ENCODE measurements around the gene CD9.
A peak's percentile ranks its signal among the peaks of the same experiment; 100 is the strongest.
"Not testable (repeated sequence)": the region's sequence is repeated elsewhere in the genome, so short reads cannot be mapped to it uniquely, and the experiment has no call there.

Gene CD9

GRCh38 chr12:6209428-6209827 is 9.2 kb downstream of the CD9 start:
- not testable (repeated sequence) for H3K4me1 Mint-ChIP-seq (ENCODE audit: low read depth in 2 of 2); H3K4me3 Mint-ChIP-seq; ATAC-seq (replicated peaks); DNase-seq; H3K27ac Mint-ChIP-seq; H3K36me3 Mint-ChIP-seq (ENCODE audit: insufficient read depth); H3K9me3 Mint-ChIP-seq
- H3K27me3 Mint-ChIP-seq: peaks cover 5 to 70% of the 10 kb centered on the region in 2 donors

- Mint-ChIP-seq H3K4me1 (ENCODE audit: low read depth in 2 of 2) (no peaks in the 10 kb centered on the region), H3K36me3 (ENCODE audit: insufficient read depth) (peaks cover 5% of the 10 kb centered on the region), H3K27me3 (peaks cover 5 to 72% of the 10 kb centered on the region in 2 donors), H3K27ac (no peak overlapping the region), H3K9me3 (no peaks in the 10 kb centered on the region), H3K4me3 (no peak overlapping the region)
- DNase-seq (no peak), ATAC-seq (replicated peaks) (no peak)
Observed at GRCh38 chr12:6211421-6211869, 11.2 kb downstream of the CD9 start.

DNA sequence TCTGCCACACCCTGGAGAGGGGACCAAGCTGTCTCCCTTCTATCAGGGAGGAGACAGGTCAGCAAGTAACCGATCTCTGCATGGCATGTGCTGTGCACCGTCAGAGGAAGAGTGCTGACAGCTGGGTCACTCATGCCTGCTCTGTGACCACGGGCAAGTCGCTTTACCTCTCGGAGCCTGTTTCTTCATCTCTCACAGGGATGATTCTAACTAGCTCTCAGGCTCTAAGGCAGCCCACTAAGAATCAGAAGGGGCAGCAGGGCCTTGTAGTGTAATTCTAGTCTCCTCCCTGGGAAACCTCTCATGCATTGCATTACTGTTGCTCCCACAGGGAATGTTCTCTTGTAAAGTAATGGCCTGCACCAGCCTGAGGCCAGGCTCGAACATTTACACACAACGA is 11.9 kb downstream of the CD9 start:
- H3K27ac Mint-ChIP-seq: no peak overlapping the region
- no peak for ATAC-seq (replicated peaks)
- peaks cover 5% of the 10 kb centered on the region for H3K36me3 Mint-ChIP-seq (ENCODE audit: insufficient read depth)
- peaks cover 5 to 67% of the 10 kb centered on the region in 2 donors for H3K27me3 Mint-ChIP-seq
- no peaks in the 10 kb centered on the region for H3K9me3 Mint-ChIP-seq
- no peak for DNase-seq
- no peaks in the 10 kb centered on the region for H3K4me1 Mint-ChIP-seq (ENCODE audit: low read depth in 2 of 2)
- no peak overlapping the region for H3K4me3 Mint-ChIP-seq

- H3K4me3 Mint-ChIP-seq: no peak overlapping the region
- peaks cover 5% of the 10 kb centered on the region for H3K36me3 Mint-ChIP-seq (ENCODE audit: insufficient read depth)
- H3K9me3 Mint-ChIP-seq: no peaks in the 10 kb centered on the region
- peaks cover 5 to 75% of the 10 kb centered on the region in 2 donors for H3K27me3 Mint-ChIP-seq
- no peak for ATAC-seq (replicated peaks)
- no peak overlapping the region for H3K27ac Mint-ChIP-seq
- no peaks in the 10 kb centered on the region for H3K4me1 Mint-ChIP-seq (ENCODE audit: low read depth in 2 of 2)
- no peak for DNase-seq
Observed at GRCh38 chr12:6213969-6214368, 13.8 kb downstream of the CD9 start.

GRCh38 chr12:6214633-6215032 is 14.4 kb downstream of the CD9 start:
- Mint-ChIP-seq H3K27ac (no peak overlapping the region), H3K9me3 (no peaks in the 10 kb centered on the region), H3K4me3 (no peak overlapping the region), H3K36me3 (ENCODE audit: insufficient read depth) (peaks cover 5% of the 10 kb centered on the region), H3K4me1 (ENCODE audit: low read depth in 2 of 2) (no peaks in the 10 kb centered on the region), H3K27me3 (peaks cover 8 to 73% of the 10 kb centered on the region in 2 donors)
- no peak for ATAC-seq (replicated peaks)
- DNase-seq: no peak

GRCh38 chr12:6215120-6215807 is 15.1 kb downstream of the CD9 start:
- H3K27ac Mint-ChIP-seq: no peak overlapping the region
- H3K4me3 Mint-ChIP-seq: no peak overlapping the region
- peaks cover 5% of the 10 kb centered on the region for H3K36me3 Mint-ChIP-seq (ENCODE audit: insufficient read depth)
- DNase-seq: no peak
- no peaks in the 10 kb centered on the region for H3K9me3 Mint-ChIP-seq
- H3K27me3 Mint-ChIP-seq: peaks cover 12 to 73% of the 10 kb centered on the region in 2 donors
- ATAC-seq (replicated peaks): no peak
- no peaks in the 10 kb centered on the region for H3K4me1 Mint-ChIP-seq (ENCODE audit: low read depth in 2 of 2)

DNA sequence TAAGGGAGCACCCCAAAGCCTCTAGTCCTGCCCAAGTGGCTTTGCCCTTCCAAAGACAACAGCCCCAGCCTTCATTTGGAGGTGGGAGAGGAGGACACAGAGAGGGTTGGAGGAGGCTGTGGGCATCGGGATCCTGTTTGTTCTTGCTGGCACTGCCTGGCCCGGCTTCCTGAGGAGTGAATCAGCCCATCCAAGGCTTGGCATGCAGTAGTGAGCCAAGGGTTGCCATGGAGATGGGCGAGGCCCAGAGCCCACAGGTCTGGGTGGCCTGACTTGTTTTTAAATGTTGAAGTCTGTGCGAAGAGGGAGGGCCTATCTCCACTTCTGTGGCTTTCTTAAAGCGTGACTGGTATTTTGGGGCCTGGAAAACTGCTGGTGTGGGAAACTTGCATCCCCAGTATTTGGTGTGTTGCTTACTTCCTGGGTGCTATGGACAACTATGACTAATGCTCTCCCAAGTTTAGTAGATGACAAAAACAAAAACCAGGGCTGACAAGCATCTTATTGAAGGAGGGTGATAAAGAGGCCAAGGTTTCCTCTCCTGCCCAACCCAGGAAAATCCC is 15.8 kb downstream of the CD9 start:
- no peak for ATAC-seq (replicated peaks)

DNA sequence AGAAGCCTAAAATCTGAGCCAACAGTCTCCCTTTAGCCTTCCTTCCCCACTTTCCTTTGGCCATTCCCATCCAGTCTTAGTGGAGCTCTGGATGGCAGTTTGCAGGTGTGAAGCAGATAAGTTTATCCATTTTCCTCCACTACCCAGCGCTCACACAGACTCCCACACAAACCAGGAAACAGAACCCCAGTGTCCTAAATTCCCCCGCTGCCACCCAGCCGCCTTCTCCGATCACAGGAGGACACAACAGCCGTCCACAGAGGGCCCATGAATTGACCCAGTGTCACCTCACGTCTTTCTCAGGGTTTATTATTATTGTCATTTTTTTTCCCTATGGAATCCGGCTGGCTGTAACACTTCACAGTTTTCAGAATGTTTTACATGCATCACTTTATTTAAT is 16.4 kb downstream of the CD9 start:
- Mint-ChIP-seq H3K27me3 (peaks cover 11 to 62% of the 10 kb centered on the region in 2 donors), H3K9me3 (no peaks in the 10 kb centered on the region), H3K4me1 (ENCODE audit: low read depth in 2 of 2) (no peaks in the 10 kb centered on the region), H3K36me3 (ENCODE audit: insufficient read depth) (no peaks in the 10 kb centered on the region), H3K4me3 (no peak overlapping the region), H3K27ac (no peak overlapping the region)
- DNase-seq (no peak), ATAC-seq (replicated peaks) (no peak)

More for the DNA sequence above, 15.8 kb downstream of the CD9 start:
- H3K27me3 Mint-ChIP-seq: peaks cover 11 to 68% of the 10 kb centered on the region in 2 donors
- H3K9me3 Mint-ChIP-seq: no peaks in the 10 kb centered on the region
- no peak overlapping the region for H3K27ac Mint-ChIP-seq
- H3K36me3 Mint-ChIP-seq (ENCODE audit: insufficient read depth): no peaks in the 10 kb centered on the region
- DNase-seq: no peak
- no peaks in the 10 kb centered on the region for H3K4me1 Mint-ChIP-seq (ENCODE audit: low read depth in 2 of 2)
- H3K4me3 Mint-ChIP-seq: no peak overlapping the region

- DNase-seq (no peak), ATAC-seq (replicated peaks) (no peak)
- Mint-ChIP-seq H3K4me1 (ENCODE audit: low read depth in 2 of 2) (no peaks in the 10 kb centered on the region), H3K9me3 (no peaks in the 10 kb centered on the region), H3K27me3 (peaks cover 11 to 53% of the 10 kb centered on the region in 2 donors), H3K27ac (peak overlapping the region in 1 of 2 donors; percentile 66), H3K4me3 (no peak overlapping the region), H3K36me3 (ENCODE audit: insufficient read depth) (no peaks in the 10 kb centered on the region)
Observed at GRCh38 chr12:6218347-6218925, 18.2 kb downstream of the CD9 start.

- H3K27ac Mint-ChIP-seq: no peak overlapping the region
- DNase-seq (no peak), ATAC-seq (replicated peaks) (no peak)
- no peaks in the 10 kb centered on the region for H3K4me1 Mint-ChIP-seq (ENCODE audit: low read depth in 2 of 2)
- H3K4me3 Mint-ChIP-seq: no peak overlapping the region
- no peaks in the 10 kb centered on the region for H3K9me3 Mint-ChIP-seq
- H3K27me3 Mint-ChIP-seq: peaks cover 11 to 49% of the 10 kb centered on the region in 2 donors
- H3K36me3 Mint-ChIP-seq (ENCODE audit: insufficient read depth): no peaks in the 10 kb centered on the region
Observed at GRCh38 chr12:6219980-6220379, 19.8 kb downstream of the CD9 start.

DNA sequence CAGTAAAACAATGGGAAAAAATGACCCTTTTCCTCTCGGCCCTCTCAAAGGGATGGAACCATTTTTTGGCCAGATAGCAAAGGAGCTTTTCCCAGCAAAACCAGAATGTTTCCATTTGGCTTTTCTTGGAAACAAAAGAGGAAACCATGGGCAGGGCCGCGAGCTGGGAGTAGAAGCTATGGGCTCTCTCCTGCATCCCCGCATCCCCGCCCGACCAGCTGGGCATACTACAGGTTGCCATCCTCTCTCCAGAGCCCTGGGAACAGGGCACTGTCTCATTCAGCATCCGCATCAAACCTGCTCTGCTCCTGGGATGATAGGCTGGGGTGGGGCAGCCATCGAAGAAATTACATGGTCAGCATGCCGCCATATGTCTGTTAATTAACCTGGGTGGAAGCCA is 20.9 kb downstream of the CD9 start:
- no peak overlapping the region for H3K4me3 Mint-ChIP-seq
- H3K27ac Mint-ChIP-seq: no peak overlapping the region
- ATAC-seq (replicated peaks): no peak
- no peaks in the 10 kb centered on the region for H3K36me3 Mint-ChIP-seq (ENCODE audit: insufficient read depth)
- H3K4me1 Mint-ChIP-seq (ENCODE audit: low read depth in 2 of 2): no peaks in the 10 kb centered on the region
- no peak for DNase-seq
- no peaks in the 10 kb centered on the region for H3K9me3 Mint-ChIP-seq
- peaks cover 11 to 37% of the 10 kb centered on the region in 2 donors for H3K27me3 Mint-ChIP-seq

- ATAC-seq (replicated peaks): no peak
- no peaks in the 10 kb centered on the region for H3K4me1 Mint-ChIP-seq (ENCODE audit: low read depth in 2 of 2)
- H3K36me3 Mint-ChIP-seq (ENCODE audit: insufficient read depth): no peaks in the 10 kb centered on the region
Observed at GRCh38 chr12:6222078-6222654, 22.0 kb downstream of the CD9 start.

GRCh38 chr12:6223545-6223944 is 23.3 kb downstream of the CD9 start:
- Mint-ChIP-seq H3K4me1 (ENCODE audit: low read depth in 2 of 2) (no peaks in the 10 kb centered on the region), H3K4me3 (no peak overlapping the region), H3K27me3 (peaks cover 11 to 27% of the 10 kb centered on the region in 2 donors), H3K27ac (peak overlapping the region in 1 of 2 donors; percentile 59), H3K36me3 (ENCODE audit: insufficient read depth) (no peaks in the 10 kb centered on the region), H3K9me3 (no peaks in the 10 kb centered on the region)
- no peak for DNase-seq
- no peak for ATAC-seq (replicated peaks)

More at GRCh38 chr12:6222078-6222654, 22.0 kb downstream of the CD9 start:
- Mint-ChIP-seq H3K4me3 (no peak overlapping the region), H3K27me3 (peaks cover 11 to 37% of the 10 kb centered on the region in 2 donors), H3K9me3 (no peaks in the 10 kb centered on the region), H3K27ac (peak overlapping the region in 1 of 2 donors; percentile 15)
- DNase-seq: no peak

- DNase-seq (no peak), ATAC-seq (replicated peaks) (no peak)
- peak overlapping the region; percentile 59 to 71 for H3K27ac Mint-ChIP-seq
- no peaks in the 10 kb centered on the region for H3K9me3 Mint-ChIP-seq
- peaks cover 9 to 19% of the 10 kb centered on the region in 2 donors for H3K27me3 Mint-ChIP-seq
- H3K4me1 Mint-ChIP-seq (ENCODE audit: low read depth in 2 of 2): no peaks in the 10 kb centered on the region
- no peaks in the 10 kb centered on the region for H3K36me3 Mint-ChIP-seq (ENCODE audit: insufficient read depth)
- H3K4me3 Mint-ChIP-seq: no peak overlapping the region
Observed at GRCh38 chr12:6224550-6224949, 24.4 kb downstream of the CD9 start.

Measured in effector memory CD8-positive, alpha-beta T cell (primary cell).